Ovary (tissue), 9 donors: ENCODE results near the gene RBFOX2. TPM values are rescaled to one million over a fixed set of nuclear protein-coding genes. Genes with fewer than 3 reads are reported as not detected.

Source experiments
- DNase-seq, 5 donors: peaks; one replicate each; pipeline ENCODE4 v3.0.0-alpha.2; 2019 to 2020
- H3K27ac ChIP-seq, 2 donors: fragments of 200-600 bp; one replicate each; pipeline versions ENCODE4 v1.5.1 to v1.8.0; 2019 to 2022
- H3K27me3 ChIP-seq: fragments of 200-600 bp; one replicate; pipeline ENCODE4 v1.8.0; 2022
- H3K36me3 ChIP-seq: fragments of 200-600 bp; sonication (generic); one replicate; pipeline ENCODE4 v1.5.1; 2019
- H3K4me1 ChIP-seq: one replicate; pipeline ENCODE4 v1.8.1; 2013; ENCODE audit warnings: mild to moderate bottlenecking, moderate library complexity; ENCODE audit not compliant: insufficient read depth
- H3K4me3 ChIP-seq: fragments of 200-600 bp; sonication (generic); one replicate; pipeline ENCODE4 v1.5.1; 2017
- H3K9me3 ChIP-seq, 2 donors: fragments of 200-600 bp in 1 of 2; sonication (generic) in 1 of 2; one replicate each; pipeline versions ENCODE4 v1.5.1 to v1.8.1; 2013 to 2019; ENCODE audit warnings: mild to moderate bottlenecking in 1 of 2, moderate library complexity in 1 of 2
- CTCF ChIP-seq, 3 donors: fragments of 450-650 bp in 2 of 3; fragments of 200-600 bp in 1 of 3; IDR thresholded peaks; one replicate each; pipeline versions ENCODE4 v1.5.1 to v1.8.0; 2016 to 2022; ENCODE audit warnings: antibody characterized with exemption in 3 of 3, mild to moderate bottlenecking in 1 of 3
- EP300 ChIP-seq: sonication (generic); formaldehyde crosslinking; IDR thresholded peaks from one replicate; pipeline ENCODE4 v1.6.1; 2017; ENCODE audit warnings: antibody characterized with exemption
- POLR2A ChIP-seq: fragments of 450-650 bp; IDR thresholded peaks from one replicate; pipeline ENCODE4 v1.6.1; 2017; ENCODE audit warnings: antibody characterized with exemption, mild to moderate bottlenecking, moderate library complexity
- WGBS, 3 donors: extraction: QIAGEN DNeasy Blood & Tissue Kit in 1 of 3; methylation state at CpG; one replicate each; pipeline versions ENCODE4 v1.1.5 to v1.1.7; 2013 to 2017; 5-methylcytosine and 5-hydroxymethylcytosine counted together
- intact Hi-C, 4 donors: fragments of 100-400 bp; cut with DNase I; formaldehyde crosslinking; loops; one replicate each; pipeline versions ENCODE4 v1.11.0 to v1.15.1; 2022 to 2023
- polyA plus RNA-seq, 2 donors: library from polyadenylated mRNA; stranded (reverse); fragments of 200-250 nt in 1 of 2; fragments of 350-450 nt in 1 of 2; fragmentation: Illumina TruSeq in 1 of 2; extraction: RNeasy Lipid Tissue Mini Kit (QIAGEN cat#74804) in 1 of 2; gene quantifications; one replicate each; pipeline ENCODE4 v1.2.3, GENCODE V29; 2013 to 2014
- total RNA-seq, 7 donors: library from RNA; depleted of rRNA in 2 of 7; stranded (reverse); fragments of >200 nt in 2 of 7; fragmentation: NEBNext Ultra II Directional in 3 of 7; extraction: Animal tissue kit (Norgen Biotek cat#: 25700) in 3 of 7; gene quantifications; one replicate each; pipeline versions ENCODE4 v1.1.0 to v1.2.4, GENCODE V29; 2016 to 2023
- donor health status: DM: no; HTN: no; CAD: no; lungs with moderate emphysema.
- donor health status: DM: no; HTN: no; CAD: no.
- donor health status: Bipolar disorder and iron deficiency.
- donor health status: DM: yes; HTN: yes; CAD: no.
- donor health status: DM: no; HTN: no; CAD: no.
- donor health status: DM: yes; HTN: yes; CAD: no.

Gene RBFOX2
- total and polyA plus RNA-seq, 9 donors, result 68.7 to 140 (median 128) TPM

GRCh38 chr22:35749808-35750207 lies 278.8 kb downstream of the RBFOX2 start:
- Histone ChIP-seq H3K27ac (no peak overlapping the region), H3K27me3 (no peaks in the 10 kb centered on the region), H3K36me3 (no peaks in the 10 kb centered on the region), H3K4me3 (no peak overlapping the region), H3K4me1 (peaks cover 3% of the 10 kb centered on the region), H3K9me3 (no peaks in the 10 kb centered on the region)
- intact Hi-C loops, result no loop called here
- no peak for DNase-seq
- 77 to 80% (median 77%) methylated on average over 10 of the region's 10 CpGs for WGBS, 3 donors
- TF ChIP-seq POLR2A (no peak), CTCF (IDR thresholded peaks at IDR 0.05) (no peak), EP300 (no peak)

GRCh38 chr22:35746946-35747703 lies 281.5 kb downstream of the RBFOX2 start:
- H3K27me3 ChIP-seq, result no peaks in the 10 kb centered on the region
- intact Hi-C loops, result no loop called here
- H3K4me1 ChIP-seq, result peaks cover 3% of the 10 kb centered on the region
- DNase-seq, result no peak
- H3K4me3 ChIP-seq, result no peak overlapping the region
- no peak overlapping the region for H3K27ac ChIP-seq
- no peaks in the 10 kb centered on the region for H3K36me3 ChIP-seq
- WGBS, 3 donors, result 42 to 60% (median 56%) methylated on average over 4 of the region's 4 CpGs
- H3K9me3 ChIP-seq, result no peaks in the 10 kb centered on the region
- TF ChIP-seq POLR2A (no peak), CTCF (IDR thresholded peaks at IDR 0.05) (no peak)

- intact Hi-C loops, result no loop called here
- WGBS, 3 donors, result 89 to 95% (median 92%) methylated on average over 9 of the region's 9 CpGs
- H3K9me3 ChIP-seq, result no peaks in the 10 kb centered on the region
- peaks cover 3% of the 10 kb centered on the region for H3K4me1 ChIP-seq
- no peaks in the 10 kb centered on the region for H3K36me3 ChIP-seq
- H3K4me3 ChIP-seq, result no peak overlapping the region
- H3K27me3 ChIP-seq, result no peaks in the 10 kb centered on the region
- H3K27ac ChIP-seq, result no peak overlapping the region
- TF ChIP-seq EP300 (no peak), CTCF (IDR thresholded peaks at IDR 0.05) (no peak), POLR2A (no peak)
- DNase-seq, result no peak
Observed at GRCh38 chr22:35746248-35746647, 282.4 kb downstream of the RBFOX2 start.

- TF ChIP-seq EP300 (no peak), POLR2A (no peak), CTCF (IDR thresholded peaks at IDR 0.05) (no peak)
- peaks cover 3% of the 10 kb centered on the region for H3K4me1 ChIP-seq
- no peaks in the 10 kb centered on the region for H3K36me3 ChIP-seq
- intact Hi-C loops, result no loop called here
- WGBS, 3 donors, result 22 to 48% (median 25%) methylated on average over 6 of the region's 6 CpGs
- H3K9me3 ChIP-seq, result no peaks in the 10 kb centered on the region
- no peak for DNase-seq
- H3K27ac ChIP-seq, result no peak overlapping the region
- no peak overlapping the region for H3K4me3 ChIP-seq
- H3K27me3 ChIP-seq, result no peaks in the 10 kb centered on the region
Observed at GRCh38 chr22:35743326-35743860, 285.2 kb downstream of the RBFOX2 start.
